Measurements from ENCODE around the gene SUCLG1.

The SUCLG1 gene

DNA sequence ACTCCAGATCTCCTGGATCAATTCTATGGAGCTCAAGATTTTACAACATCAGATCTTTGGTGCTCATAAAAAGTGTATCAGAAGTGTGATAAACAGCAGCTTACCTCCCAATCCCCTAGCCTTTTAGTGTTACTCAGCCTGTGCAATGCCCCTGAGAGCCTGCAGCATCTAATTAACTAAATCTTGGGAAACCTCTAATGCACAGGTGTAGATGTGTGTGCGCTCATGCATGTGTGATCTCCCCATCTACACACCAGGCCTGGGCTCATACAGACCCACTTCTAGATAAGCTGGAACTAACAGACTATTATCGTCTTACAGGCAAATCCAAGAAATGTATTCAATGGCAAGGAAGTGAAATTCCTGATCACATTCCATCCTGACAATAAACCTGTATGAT lies 7.5 kb downstream of the SUCLG1 start:
- Mint-ChIP-seq H3K9me3 (no peaks in the 10 kb centered on the region), H3K27ac (no peak overlapping the region), H3K4me3 (no peak overlapping the region), H3K4me1 (peaks cover 45% of the 10 kb centered on the region), H3K36me3 (ENCODE audit: low read depth) (peaks cover 20% of the 10 kb centered on the region), H3K27me3 (no peaks in the 10 kb centered on the region)
- DNase-seq (no peak), ATAC-seq (no peak)

DNA sequence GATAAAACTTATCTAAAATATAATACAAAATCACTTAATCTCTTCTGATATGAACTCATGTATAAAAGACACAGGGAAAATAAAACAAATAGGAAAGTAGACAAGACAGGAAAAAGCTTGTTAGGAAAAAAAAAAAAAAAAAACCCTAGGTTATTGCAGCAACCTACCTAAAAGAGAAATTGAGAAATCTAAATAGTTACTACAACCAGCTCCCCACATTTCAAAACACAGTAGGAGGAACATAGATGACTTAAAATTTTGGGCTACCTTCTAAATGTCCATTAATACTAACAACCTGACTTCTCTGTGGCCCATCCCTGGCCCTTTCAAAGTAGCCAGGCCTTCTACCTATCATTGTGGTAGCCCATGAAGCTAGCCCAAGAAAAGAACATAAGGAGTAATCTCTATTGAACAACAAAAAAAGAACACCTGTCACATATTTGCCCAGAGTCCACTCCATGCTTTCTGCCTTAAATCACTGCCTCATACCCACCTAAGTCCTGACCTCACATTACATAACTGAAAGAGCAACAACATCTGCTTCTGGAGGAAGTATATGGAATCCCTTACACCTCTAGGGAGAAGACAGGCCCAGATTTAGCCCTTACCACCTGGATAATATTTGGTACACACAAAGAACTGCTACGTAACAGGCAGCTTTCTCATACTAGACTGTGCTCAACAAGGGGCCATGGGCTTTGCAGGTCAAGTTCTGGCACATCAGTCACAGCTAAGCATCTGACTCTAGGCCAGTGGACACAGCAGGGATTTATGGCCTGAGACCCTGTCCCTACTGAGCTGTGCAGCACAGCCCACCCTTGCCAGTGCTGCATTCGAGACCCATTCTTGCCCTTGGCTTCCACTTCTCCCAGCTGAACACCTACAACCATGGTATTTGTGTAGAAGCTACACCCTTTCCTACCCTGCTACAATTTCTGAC lies 8.5 kb downstream of the SUCLG1 start:
- H3K27ac Mint-ChIP-seq: no peak overlapping the region
- no peak for ATAC-seq
- H3K27me3 Mint-ChIP-seq: no peaks in the 10 kb centered on the region
- peaks cover 20% of the 10 kb centered on the region for H3K36me3 Mint-ChIP-seq (ENCODE audit: low read depth)
- H3K4me1 Mint-ChIP-seq: peaks cover 37% of the 10 kb centered on the region
- DNase-seq: no peak
- H3K9me3 Mint-ChIP-seq: no peaks in the 10 kb centered on the region
- no peak overlapping the region for H3K4me3 Mint-ChIP-seq

DNA sequence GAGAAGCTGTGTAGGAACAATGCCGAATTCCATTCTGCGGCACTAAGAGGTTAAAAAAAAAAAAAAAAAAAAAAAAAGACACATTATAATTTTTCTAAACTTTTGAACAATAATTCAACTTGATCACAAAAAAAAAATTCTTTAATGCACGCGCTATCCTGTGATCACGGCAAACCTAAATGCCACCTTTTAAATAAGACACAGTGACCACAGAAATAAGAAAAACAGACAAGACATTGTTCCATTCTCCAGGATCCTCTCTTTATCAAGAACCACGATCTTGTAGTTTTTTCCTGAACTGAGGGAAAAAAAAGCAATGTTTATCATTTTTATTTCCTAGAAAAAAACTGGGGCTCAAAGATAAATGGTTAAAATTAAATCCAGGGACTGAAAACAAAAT lies 9.4 kb downstream of the SUCLG1 start:
- Mint-ChIP-seq H3K36me3 (ENCODE audit: low read depth) (peaks cover 23% of the 10 kb centered on the region), H3K4me3 (no peak overlapping the region), H3K27ac (no peak overlapping the region), H3K4me1 (peaks cover 35% of the 10 kb centered on the region), H3K27me3 (no peaks in the 10 kb centered on the region), H3K9me3 (no peaks in the 10 kb centered on the region)
- ATAC-seq: no peak
- no peak for DNase-seq

DNA sequence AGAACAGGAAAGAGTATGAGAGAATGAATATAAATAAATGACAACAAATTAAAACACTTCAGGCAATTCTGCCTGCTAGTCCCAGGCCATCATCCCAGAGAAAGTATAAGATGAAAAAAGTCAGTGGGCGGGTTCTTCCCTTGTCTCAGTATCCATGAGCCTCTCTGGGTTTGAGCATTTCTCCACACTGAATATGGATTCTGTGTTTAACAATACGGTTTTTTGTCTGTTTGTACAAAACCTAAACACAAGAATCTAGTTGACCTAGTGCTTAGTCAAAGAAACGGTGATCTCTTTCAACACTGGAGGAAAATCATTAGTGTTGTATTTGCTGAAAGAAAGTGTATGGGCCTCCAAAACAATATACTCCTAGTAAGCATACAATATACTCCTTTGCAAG lies 10.0 kb downstream of the SUCLG1 start:
- H3K4me3 Mint-ChIP-seq: no peak overlapping the region
- peaks cover 29% of the 10 kb centered on the region for H3K4me1 Mint-ChIP-seq
- peaks cover 21% of the 10 kb centered on the region for H3K36me3 Mint-ChIP-seq (ENCODE audit: low read depth)
- DNase-seq (no peak), ATAC-seq (no peak)
- H3K27ac Mint-ChIP-seq: no peak overlapping the region
- H3K27me3 Mint-ChIP-seq: no peaks in the 10 kb centered on the region
- H3K9me3 Mint-ChIP-seq: no peaks in the 10 kb centered on the region

DNA sequence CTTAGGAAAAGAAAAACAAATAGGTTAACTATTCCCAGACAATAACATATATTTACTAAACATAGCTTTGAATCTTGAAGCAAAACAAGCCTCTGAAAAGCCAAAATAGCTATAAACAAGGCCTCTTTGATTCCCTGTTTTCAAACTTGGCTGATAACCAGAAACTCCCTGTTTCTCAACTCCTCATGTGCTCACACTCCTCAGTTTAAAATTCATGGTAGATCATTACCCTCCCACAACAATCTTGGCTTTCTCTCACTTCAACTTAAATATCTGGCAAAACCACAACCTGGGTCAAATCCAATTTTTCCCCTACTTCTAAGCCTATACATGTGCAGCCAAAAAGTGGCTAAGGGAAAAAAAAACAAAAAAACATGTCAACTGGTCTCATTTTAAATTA lies 15.6 kb downstream of the SUCLG1 start:
- Mint-ChIP-seq H3K36me3 (ENCODE audit: low read depth) (peaks cover 56% of the 10 kb centered on the region), H3K27ac (no peak overlapping the region), H3K4me1 (peaks cover 4% of the 10 kb centered on the region), H3K4me3 (no peak overlapping the region), H3K9me3 (no peaks in the 10 kb centered on the region), H3K27me3 (no peaks in the 10 kb centered on the region)
- no peak for DNase-seq
- ATAC-seq: no peak

DNA sequence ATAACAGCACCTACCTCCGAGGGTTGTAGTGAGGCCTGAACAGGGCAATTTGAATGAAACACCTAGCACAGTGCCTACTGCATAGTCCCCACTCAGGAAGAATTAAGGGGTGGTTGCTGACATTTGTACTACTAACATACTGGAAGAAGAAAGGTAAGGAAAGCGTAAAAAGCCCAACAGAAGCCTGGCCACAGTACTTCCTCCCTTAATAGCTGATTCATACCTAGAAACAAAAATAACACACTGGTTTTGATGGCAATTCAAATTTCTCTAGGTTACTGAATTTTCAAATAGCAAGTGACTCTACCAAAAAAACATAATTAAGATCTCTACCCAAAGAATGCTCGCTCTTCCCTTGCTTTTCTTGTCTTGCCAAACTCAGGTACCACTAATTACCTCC lies 16.2 kb downstream of the SUCLG1 start:
- DNase-seq (no peak), ATAC-seq (no peak)
- H3K36me3 Mint-ChIP-seq (ENCODE audit: low read depth): peaks cover 61% of the 10 kb centered on the region
- no peaks in the 10 kb centered on the region for H3K9me3 Mint-ChIP-seq
- H3K27ac Mint-ChIP-seq: no peak overlapping the region
- peaks cover 4% of the 10 kb centered on the region for H3K4me1 Mint-ChIP-seq
- no peak overlapping the region for H3K4me3 Mint-ChIP-seq
- no peaks in the 10 kb centered on the region for H3K27me3 Mint-ChIP-seq

DNA sequence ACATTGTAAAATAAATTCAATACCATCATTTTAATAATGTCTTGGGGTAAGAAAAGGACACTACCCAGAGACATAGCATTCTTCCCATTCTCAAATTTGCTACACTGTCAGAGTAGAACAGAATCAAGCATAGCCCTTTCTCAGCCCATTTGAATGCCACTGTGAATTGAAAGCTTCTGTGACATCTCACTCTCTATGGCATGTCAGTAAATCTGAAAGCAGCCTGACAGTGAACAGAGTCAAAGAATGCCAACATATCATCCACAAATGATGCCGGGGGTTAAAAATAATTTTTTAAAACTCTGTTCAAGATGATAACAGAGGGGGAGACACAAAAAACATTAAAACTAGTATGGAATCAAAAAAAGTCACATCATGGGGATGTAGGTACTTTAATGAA lies 17.6 kb downstream of the SUCLG1 start:
- Mint-ChIP-seq H3K4me1 (peaks cover 4% of the 10 kb centered on the region), H3K27me3 (no peaks in the 10 kb centered on the region), H3K27ac (no peak overlapping the region), H3K4me3 (no peak overlapping the region), H3K36me3 (ENCODE audit: low read depth) (peaks cover 59% of the 10 kb centered on the region), H3K9me3 (no peaks in the 10 kb centered on the region)
- DNase-seq: no peak
- ATAC-seq: no peak

DNA sequence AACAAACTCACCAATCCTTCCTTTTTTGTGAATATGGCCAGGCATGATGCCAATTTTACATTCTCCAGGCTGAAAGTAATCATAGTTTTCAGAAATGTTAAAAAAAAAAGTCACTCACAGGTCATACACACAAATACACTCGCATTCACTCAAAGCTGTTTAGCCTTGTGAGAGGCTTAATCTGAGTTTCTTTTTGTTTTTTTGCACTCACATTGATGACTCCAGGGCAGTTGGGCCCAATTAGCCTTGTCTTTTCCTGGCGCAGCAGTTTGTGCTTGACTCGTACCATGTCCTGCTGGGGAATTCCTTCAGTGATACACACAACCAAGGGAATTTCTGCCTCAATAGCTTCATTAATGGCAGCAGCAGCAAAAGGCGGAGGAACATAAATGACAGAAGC lies 18.0 kb downstream of the SUCLG1 start:
- peaks cover 57% of the 10 kb centered on the region for H3K36me3 Mint-ChIP-seq (ENCODE audit: low read depth)

DNA sequence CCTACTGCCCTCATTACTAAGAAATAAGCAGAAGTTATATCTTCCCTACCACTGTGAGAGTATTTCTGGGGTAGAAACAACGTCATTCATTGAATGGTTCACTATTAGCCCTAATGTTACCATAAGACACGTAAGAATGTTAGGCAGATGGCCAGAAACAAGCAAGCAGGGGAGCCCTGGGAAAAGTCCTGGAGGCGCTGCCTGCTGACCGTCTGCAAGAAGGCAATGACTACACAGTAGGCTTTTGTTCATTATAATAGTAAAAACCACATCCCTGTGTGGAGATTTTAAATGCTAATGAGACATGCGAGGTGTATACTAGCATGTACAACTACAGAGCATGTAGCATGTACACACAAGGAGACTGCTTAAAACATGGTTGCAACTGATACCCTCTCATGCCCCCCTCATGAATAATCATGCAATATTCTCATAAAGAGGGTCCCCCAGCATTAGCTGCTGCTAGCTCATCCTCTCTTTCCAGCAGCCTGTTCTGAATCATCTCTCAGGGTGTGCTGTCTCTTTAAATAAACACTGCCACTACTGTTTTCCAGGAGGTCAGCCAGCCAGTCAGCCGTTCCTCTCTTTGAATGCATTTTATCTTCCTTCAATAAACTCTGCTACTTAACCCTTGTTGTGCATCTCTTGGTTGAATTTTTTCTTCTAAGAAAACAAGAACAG lies 23.6 kb downstream of the SUCLG1 start:
- Mint-ChIP-seq H3K36me3 (ENCODE audit: low read depth) (peaks cover 52% of the 10 kb centered on the region), H3K27ac (no peak overlapping the region), H3K4me3 (no peak overlapping the region), H3K27me3 (no peaks in the 10 kb centered on the region), H3K4me1 (no peaks in the 10 kb centered on the region), H3K9me3 (no peaks in the 10 kb centered on the region)
- ATAC-seq: no peak
- no peak for DNase-seq

More for the DNA sequence above, 18.0 kb downstream of the SUCLG1 start:
- H3K27me3 Mint-ChIP-seq: no peaks in the 10 kb centered on the region
- H3K4me1 Mint-ChIP-seq: peaks cover 4% of the 10 kb centered on the region
- H3K27ac Mint-ChIP-seq: no peak overlapping the region
- no peaks in the 10 kb centered on the region for H3K9me3 Mint-ChIP-seq
- DNase-seq: no peak
- ATAC-seq: no peak
- no peak overlapping the region for H3K4me3 Mint-ChIP-seq

DNA sequence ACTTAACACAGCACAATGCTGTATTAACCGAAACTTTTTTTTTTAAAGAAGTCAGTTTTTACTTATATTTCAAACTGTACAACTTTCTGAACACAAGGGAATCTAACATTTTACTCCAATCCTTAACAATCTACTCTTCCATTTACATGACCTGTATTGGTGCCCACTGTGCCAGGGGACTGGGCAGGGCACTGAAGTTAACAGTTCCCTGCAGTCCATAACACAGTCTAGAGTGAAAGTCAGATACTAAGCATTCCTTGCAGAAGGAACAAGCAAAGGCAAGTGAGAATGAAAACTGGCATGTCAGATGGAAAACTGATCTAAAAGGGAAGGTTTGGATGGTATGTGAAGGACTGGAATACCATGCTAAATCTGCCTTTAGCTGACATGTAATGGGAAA lies 29.8 kb downstream of the SUCLG1 start:
- Mint-ChIP-seq H3K36me3 (ENCODE audit: low read depth) (peaks cover 41% of the 10 kb centered on the region), H3K4me3 (no peak overlapping the region), H3K27me3 (no peaks in the 10 kb centered on the region), H3K9me3 (no peaks in the 10 kb centered on the region), H3K4me1 (no peaks in the 10 kb centered on the region), H3K27ac (no peak overlapping the region)
- DNase-seq: no peak
- no peak for ATAC-seq

DNA sequence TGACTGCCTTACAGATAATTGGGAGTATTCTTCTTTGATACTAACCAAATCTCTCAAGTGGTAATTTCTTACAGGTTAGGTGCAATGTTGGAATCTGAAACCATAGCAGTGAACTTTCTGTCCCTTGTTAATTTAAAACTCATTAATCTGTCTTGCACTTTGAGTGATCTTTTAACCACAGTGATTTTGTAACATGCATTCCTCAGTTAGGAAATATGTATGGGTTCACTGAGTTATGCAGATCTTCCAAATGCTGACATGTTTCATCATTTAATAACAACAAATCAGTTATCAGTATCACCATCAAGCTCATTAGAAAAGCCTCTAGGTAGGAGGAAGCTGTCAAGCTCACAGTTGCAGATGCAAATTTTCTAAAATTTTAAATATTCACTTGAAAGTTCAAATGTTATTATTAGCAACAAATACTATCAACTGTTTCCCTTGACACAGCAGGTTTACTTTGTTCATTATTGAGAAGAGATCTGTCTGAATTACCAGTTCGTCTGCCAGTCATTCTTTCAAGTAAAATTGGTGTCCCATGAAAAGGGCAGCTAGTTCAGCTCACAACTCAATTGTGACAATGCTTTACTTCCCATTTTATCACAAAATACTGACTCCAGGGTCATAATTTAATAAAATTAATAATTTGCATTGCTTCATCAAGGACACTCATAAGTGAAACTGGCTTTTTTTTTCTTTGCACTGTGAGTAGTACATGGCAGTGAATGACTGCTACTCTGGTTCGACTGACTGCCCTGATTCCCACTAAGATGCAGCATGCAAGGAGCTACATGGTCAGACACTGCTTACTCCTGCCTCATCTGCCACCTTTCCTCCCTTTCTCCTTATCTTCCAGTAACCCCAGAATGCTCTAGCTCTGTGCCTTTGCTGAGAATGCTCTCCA lies 31.6 kb downstream of the SUCLG1 start:
- DNase-seq: no peak
- Mint-ChIP-seq H3K4me3 (no peak overlapping the region), H3K27ac (no peak overlapping the region), H3K9me3 (no peaks in the 10 kb centered on the region), H3K27me3 (no peaks in the 10 kb centered on the region), H3K4me1 (no peaks in the 10 kb centered on the region), H3K36me3 (ENCODE audit: low read depth) (peaks cover 45% of the 10 kb centered on the region)
- no peak for ATAC-seq

DNA sequence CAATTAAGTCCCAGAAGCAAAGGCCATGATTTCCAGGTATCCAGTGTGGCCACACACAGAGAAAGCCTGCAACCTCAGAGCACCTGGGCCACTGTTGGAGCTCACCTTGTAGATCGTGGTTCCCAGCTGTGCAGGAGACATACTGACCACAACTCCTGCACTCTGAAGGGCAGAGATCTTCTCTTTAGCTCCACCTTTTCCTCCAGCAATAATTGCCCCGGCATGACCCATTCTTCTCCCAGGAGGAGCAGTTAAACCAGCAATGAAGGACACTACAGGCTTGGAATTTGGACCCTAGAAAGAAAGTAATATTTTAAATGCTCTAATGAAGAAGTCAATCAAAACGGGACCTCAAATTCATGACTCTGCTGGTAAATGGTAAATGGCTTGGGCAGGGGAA lies 33.8 kb downstream of the SUCLG1 start:
- no peak for DNase-seq
- no peak overlapping the region for H3K4me3 Mint-ChIP-seq
- H3K27me3 Mint-ChIP-seq: no peaks in the 10 kb centered on the region
- no peaks in the 10 kb centered on the region for H3K9me3 Mint-ChIP-seq
- H3K36me3 Mint-ChIP-seq (ENCODE audit: low read depth): peaks cover 41% of the 10 kb centered on the region
- no peak for ATAC-seq
- H3K27ac Mint-ChIP-seq: no peak overlapping the region
- no peaks in the 10 kb centered on the region for H3K4me1 Mint-ChIP-seq

DNA sequence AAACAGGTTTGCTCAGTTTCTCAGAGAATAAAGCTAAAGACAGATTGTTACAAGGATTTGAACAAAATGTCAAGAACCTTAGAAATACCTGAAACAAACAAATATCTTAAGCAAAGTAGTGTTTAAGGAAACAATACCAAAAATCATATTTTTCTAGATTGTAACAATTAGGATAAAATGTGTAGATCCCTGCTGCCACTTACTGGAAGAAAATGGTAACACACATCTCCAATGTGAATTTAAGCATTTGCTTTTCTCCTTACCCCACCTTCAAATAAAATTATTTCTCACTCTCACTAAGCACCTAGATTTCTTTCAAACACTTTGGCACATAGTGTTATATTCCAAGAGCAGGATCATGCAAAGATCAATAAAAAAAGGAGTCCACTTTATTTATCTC lies 34.9 kb downstream of the SUCLG1 start:
- Mint-ChIP-seq H3K4me1 (no peaks in the 10 kb centered on the region), H3K27me3 (no peaks in the 10 kb centered on the region), H3K4me3 (no peak overlapping the region), H3K27ac (no peak overlapping the region), H3K9me3 (no peaks in the 10 kb centered on the region), H3K36me3 (ENCODE audit: low read depth) (peaks cover 32% of the 10 kb centered on the region)
- ATAC-seq (no peak), DNase-seq (no peak)

DNA sequence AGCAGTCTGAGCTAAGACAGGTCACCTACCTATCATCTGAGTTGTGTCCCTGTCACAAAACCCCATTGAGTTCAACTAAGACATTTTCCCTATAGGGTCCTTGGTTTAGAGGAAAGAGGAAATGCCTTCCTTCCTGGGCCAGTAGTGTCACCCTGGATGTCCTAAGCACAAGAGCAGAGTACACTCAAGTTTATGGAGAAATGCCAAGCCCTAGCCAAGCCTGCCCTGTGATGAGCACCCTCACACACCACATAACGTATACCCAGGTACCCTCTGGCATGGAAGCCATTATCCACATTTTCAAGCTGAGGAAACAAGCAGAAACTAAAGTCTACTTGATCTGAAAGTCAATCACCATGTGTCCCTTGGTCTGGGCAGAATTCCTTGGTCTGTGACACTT lies 37.3 kb downstream of the SUCLG1 start:
- Mint-ChIP-seq H3K4me3 (no peak overlapping the region), H3K27me3 (no peaks in the 10 kb centered on the region), H3K4me1 (no peaks in the 10 kb centered on the region), H3K36me3 (ENCODE audit: low read depth) (peaks cover 23% of the 10 kb centered on the region), H3K9me3 (no peaks in the 10 kb centered on the region), H3K27ac (no peak overlapping the region)
- ATAC-seq (no peak), DNase-seq (no peak)

Measured in activated naive CD8-positive, alpha-beta T cell treated with anti-CD3 and anti-CD28 coated beads, Interleukin-2, amount 50 U/mL, for 24 hours (primary cell).